B cell (primary cell): ENCODE data around the gene COL26A1. TPM values are rescaled to one million over a fixed set of nuclear protein-coding genes. Genes with fewer than 3 reads are reported as not detected.

Experiments
- ATAC-seq: fragments of 200-7000 bp; cut with Tn5 transposase; one replicate; pipeline ENCODE4 v1.10.0; 2021; ENCODE audit warnings: low read depth, mild to moderate bottlenecking, moderate number of reproducible peaks, moderate library complexity
- CTCF ChIA-PET: fragments of 350-600 bp; sonication (Branson Sonifier 250); formaldehyde crosslinking; loops from one replicate; lab custom pipeline; 2021; ENCODE audit warnings: antibody characterized with exemption, inconsistent platforms; lab: Charles Lee
- POLR2A ChIA-PET: fragments of 350-600 bp; sonication (Branson Sonifier 250); formaldehyde crosslinking; loops from one replicate; lab custom pipeline; 2021; ENCODE audit warnings: antibody characterized with exemption; lab: Charles Lee
- DNase-seq: peaks from one replicate; pipeline ENCODE4 v3.0.0; 2013
- H2AFZ ChIP-seq: 2 replicates; pipeline ENCODE4 v1.6.1; 2012; ENCODE audit warnings: mild to moderate bottlenecking, low read depth, low read length; ENCODE audit not compliant: insufficient read depth, poor library complexity, severe bottlenecking
- H3K27ac ChIP-seq, 2 donors: 1 replicate in 1 of 2; 2 replicates in 1 of 2; pipeline ENCODE4 v1.5.1; 2012 to 2013; ENCODE audit warnings: low read length in 2 of 2, mild to moderate bottlenecking in 2 of 2, moderate library complexity in 1 of 2
- H3K27me3 ChIP-seq, 4 experiments: fragments of 200-600 bp in 1 of 4; sonication (generic) in 1 of 4; replicated peaks in 1 of 4; 1 replicate in 2 of 4; 2 replicates in 2 of 4; pipeline versions ENCODE4 v1.6.1 to v1.7.0; 2013 to 2016; ENCODE audit warnings: low read length in 3 of 4, mild to moderate bottlenecking in 2 of 4, mixed read lengths in 1 of 4, moderate library complexity in 1 of 4; ENCODE audit not compliant: insufficient read depth in 4 of 4, control insufficient read depth in 3 of 4; ENCODE audit errors: control extremely low read depth in 1 of 4
- H3K36me3 ChIP-seq, 2 experiments: replicated peaks in 1 of 2; 1 replicate in 1 of 2; 2 replicates in 1 of 2; pipeline versions ENCODE4 v1.6.1 to v1.7.1; 2013; ENCODE audit warnings: low read length in 1 of 2; ENCODE audit not compliant: insufficient read depth in 2 of 2, control insufficient read depth in 1 of 2; ENCODE audit errors: control extremely low read depth in 1 of 2, extremely low read depth in 1 of 2
- H3K4me1 ChIP-seq, 2 donors: fragments of 200-600 bp in 1 of 2; sonication (generic) in 1 of 2; 1 replicate in 1 of 2; 2 replicates in 1 of 2; pipeline versions ENCODE4 v1.5.1 to v1.6.1; 2013 to 2017; ENCODE audit warnings: low read length in 2 of 2; ENCODE audit not compliant: control insufficient read depth in 2 of 2, insufficient read depth in 2 of 2
- H3K4me2 ChIP-seq: replicated peaks from 2 replicates; pipeline ENCODE3; 2012; ENCODE audit warnings: mild to moderate bottlenecking, low read depth, low read length; ENCODE audit not compliant: poor library complexity, severe bottlenecking
- H3K4me3 ChIP-seq, 5 experiments: fragments of 200-600 bp in 1 of 5; sonication (generic) in 1 of 5; 1 replicate in 3 of 5; 2 replicates in 2 of 5; pipeline versions ENCODE4 v1.5.1 to v1.7.0; 2011 to 2016; ENCODE audit warnings: low read length in 4 of 5, mild to moderate bottlenecking in 4 of 5, low read depth in 2 of 5, control low read depth in 1 of 5, moderate library complexity in 1 of 5; ENCODE audit not compliant: insufficient read depth in 1 of 5; ENCODE audit errors: control extremely low read depth in 1 of 5, extremely low read depth in 1 of 5
- H3K79me2 ChIP-seq: fragments of 200-600 bp; sonication (generic); one replicate; pipeline ENCODE4 v1.6.0; 2016; ENCODE audit warnings: low read length; ENCODE audit not compliant: control insufficient read depth, insufficient read depth
- H3K9ac ChIP-seq: fragments of 200-600 bp; sonication (generic); 2 replicates; pipeline ENCODE4 v1.6.1; 2017; ENCODE audit warnings: mild to moderate bottlenecking, low read length, moderate library complexity
- H3K9me3 ChIP-seq, 3 donors: one replicate each; pipeline versions ENCODE4 v1.6.1 to v1.7.1; 2013; ENCODE audit warnings: low read length in 2 of 3; ENCODE audit not compliant: control insufficient read depth in 2 of 3, insufficient read depth in 1 of 3; ENCODE audit errors: control extremely low read depth in 1 of 3
- H4K20me1 ChIP-seq: 2 replicates; pipeline ENCODE4 v1.6.0; 2012; ENCODE audit warnings: mild to moderate bottlenecking, low read length; ENCODE audit not compliant: insufficient read depth, control insufficient read depth, poor library complexity, severe bottlenecking
- H3K27ac Mint-ChIP-seq: one replicate; pipeline ENCODE4 v1.8.0; 2021; ENCODE audit warnings: mixed read lengths
- H3K27me3 Mint-ChIP-seq: one replicate; pipeline ENCODE4 v1.8.0; 2021; ENCODE audit warnings: mixed read lengths
- H3K4me1 Mint-ChIP-seq: one replicate; pipeline ENCODE4 v1.8.0; 2021; ENCODE audit warnings: mixed read lengths
- H3K4me3 Mint-ChIP-seq: one replicate; pipeline ENCODE4 v1.8.0; 2021; ENCODE audit warnings: mixed read lengths
- H3K9me3 Mint-ChIP-seq: one replicate; pipeline ENCODE4 v1.8.0; 2022; ENCODE audit warnings: mixed read lengths; ENCODE audit not compliant: insufficient read depth
- EZH2 ChIP-seq: IDR thresholded peaks from 2 replicates; pipeline ENCODE4 v1.6.1; 2012; ENCODE audit warnings: borderline replicate concordance, low read depth, mild to moderate bottlenecking, moderate library complexity, low read length; ENCODE audit not compliant: insufficient read depth, poor library complexity, severe bottlenecking
- WGBS: methylation state at CpG from one replicate; pipeline ENCODE4 v1.1.5; 2013; ENCODE audit warnings: missing lambda C conversion rate; ENCODE audit not compliant: insufficient coverage; 5-methylcytosine and 5-hydroxymethylcytosine counted together
- intact Hi-C: fragments of 100-400 bp; cut with micrococcal nuclease; formaldehyde crosslinking; loops from one replicate; pipeline ENCODE4 v1.10.0; 2022
- polyA plus RNA-seq: library from polyadenylated mRNA; depleted of rRNA; stranded (reverse); fragments of >200 nt; gene quantifications from 2 replicates; pipeline ENCODE4 v1.2.3, GENCODE V29; 2012
- total RNA-seq, 2 donors: library from RNA; stranded (reverse); fragments of 120-200 nt in 1 of 2; gene quantifications; 1 replicate in 1 of 2; 2 replicates in 1 of 2; pipeline versions ENCODE4 v1.2.3 to v1.2.4, GENCODE V29; 2013 to 2022
- TF ChIP-seq, protein P1 (sequence below): fragments of 200-600 bp; IDR thresholded peaks from one replicate; pipeline ENCODE4 v1.8.0; 2022; ENCODE audit warnings: antibody characterized with exemption, mild to moderate bottlenecking

COL26A1 gene
- total and polyA plus RNA-seq, 2 donors (not counting 1 experiment from before 2014, with no cell fraction given): not detected

DNA sequence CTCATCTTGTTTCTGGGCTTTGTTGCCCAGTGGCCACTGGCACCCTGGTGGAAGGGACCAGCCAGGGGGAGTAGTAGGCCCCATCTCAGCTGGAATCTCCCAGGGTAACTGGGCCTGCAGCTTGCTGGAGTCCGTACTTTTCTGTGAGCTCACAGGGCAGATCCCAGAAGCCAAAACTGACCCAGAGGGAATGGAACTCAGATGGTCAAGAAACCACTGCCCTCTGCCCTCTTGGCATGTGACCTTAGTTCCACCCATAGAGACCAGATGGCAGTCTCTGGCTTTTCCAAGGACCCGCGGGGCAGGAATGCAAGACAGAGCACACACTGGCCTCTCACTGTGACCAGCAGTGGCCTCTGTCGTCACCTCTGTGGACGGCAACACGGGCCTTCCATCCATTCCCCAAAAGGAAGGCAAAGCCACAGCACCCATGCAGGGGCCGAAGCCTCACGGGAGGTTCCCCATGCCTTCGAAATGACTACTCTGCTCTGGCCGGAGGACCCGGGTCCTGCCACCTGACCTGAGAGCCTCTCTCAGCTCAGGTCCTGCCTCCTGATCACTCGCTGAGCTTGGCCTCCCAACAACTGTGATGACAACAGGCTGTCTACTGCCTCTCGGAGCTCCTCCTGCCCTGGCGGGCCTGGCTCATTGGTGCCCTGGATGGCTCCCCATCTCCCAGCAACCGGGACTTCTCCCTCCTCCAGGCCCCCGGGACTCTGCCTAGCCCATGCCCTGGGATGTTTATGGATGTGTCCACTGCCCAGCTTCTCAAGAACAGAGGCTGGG lies 236.5 kb downstream of the COL26A1 start:
- no peak overlapping the region for H3K4me3 ChIP-seq
- DNase-seq (no peak), ATAC-seq (no peak)
- no peak for TF ChIP-seq EZH2
- TF ChIP-seq, protein P1, sequence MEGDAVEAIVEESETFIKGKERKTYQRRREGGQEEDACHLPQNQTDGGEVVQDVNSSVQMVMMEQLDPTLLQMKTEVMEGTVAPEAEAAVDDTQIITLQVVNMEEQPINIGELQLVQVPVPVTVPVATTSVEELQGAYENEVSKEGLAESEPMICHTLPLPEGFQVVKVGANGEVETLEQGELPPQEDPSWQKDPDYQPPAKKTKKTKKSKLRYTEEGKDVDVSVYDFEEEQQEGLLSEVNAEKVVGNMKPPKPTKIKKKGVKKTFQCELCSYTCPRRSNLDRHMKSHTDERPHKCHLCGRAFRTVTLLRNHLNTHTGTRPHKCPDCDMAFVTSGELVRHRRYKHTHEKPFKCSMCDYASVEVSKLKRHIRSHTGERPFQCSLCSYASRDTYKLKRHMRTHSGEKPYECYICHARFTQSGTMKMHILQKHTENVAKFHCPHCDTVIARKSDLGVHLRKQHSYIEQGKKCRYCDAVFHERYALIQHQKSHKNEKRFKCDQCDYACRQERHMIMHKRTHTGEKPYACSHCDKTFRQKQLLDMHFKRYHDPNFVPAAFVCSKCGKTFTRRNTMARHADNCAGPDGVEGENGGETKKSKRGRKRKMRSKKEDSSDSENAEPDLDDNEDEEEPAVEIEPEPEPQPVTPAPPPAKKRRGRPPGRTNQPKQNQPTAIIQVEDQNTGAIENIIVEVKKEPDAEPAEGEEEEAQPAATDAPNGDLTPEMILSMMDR: no peak
- WGBS: 94% methylated on average over 14 of the region's 16 CpGs
- no peak overlapping the region for H3K27ac ChIP-seq
- Mint-ChIP-seq H3K4me3 (no peak overlapping the region), H3K4me1 (no peaks in the 10 kb centered on the region), H3K27ac (no peak overlapping the region), H3K27me3 (no peaks in the 10 kb centered on the region), H3K9me3 (no peaks in the 10 kb centered on the region)
- ChIA-PET CTCF (interaction anchor here (1.0 to 1.7 kb wide), 4 partner anchors 218 to 674 kb away, joined by 3 read pairs; partner anchors contain the start of gene CUX1), POLR2A (no interaction called here)
- peaks cover 0 to 4% (median 0%) of the 10 kb centered on the region in 4 experiments for H3K27me3 ChIP-seq
- no peaks in the 10 kb centered on the region for H3K9me3 ChIP-seq
- H2AFZ ChIP-seq: no peak overlapping the region
- intact Hi-C loops: no loop called here
- no peak overlapping the region for H3K9ac ChIP-seq
- no peaks in the 10 kb centered on the region for H4K20me1 ChIP-seq
- H3K4me2 ChIP-seq: no peak overlapping the region
- H3K36me3 ChIP-seq: no peaks in the 10 kb centered on the region
- no peaks in the 10 kb centered on the region for H3K79me2 ChIP-seq
- peaks cover 0 to 5% of the 10 kb centered on the region in 2 donors for H3K4me1 ChIP-seq

DNA sequence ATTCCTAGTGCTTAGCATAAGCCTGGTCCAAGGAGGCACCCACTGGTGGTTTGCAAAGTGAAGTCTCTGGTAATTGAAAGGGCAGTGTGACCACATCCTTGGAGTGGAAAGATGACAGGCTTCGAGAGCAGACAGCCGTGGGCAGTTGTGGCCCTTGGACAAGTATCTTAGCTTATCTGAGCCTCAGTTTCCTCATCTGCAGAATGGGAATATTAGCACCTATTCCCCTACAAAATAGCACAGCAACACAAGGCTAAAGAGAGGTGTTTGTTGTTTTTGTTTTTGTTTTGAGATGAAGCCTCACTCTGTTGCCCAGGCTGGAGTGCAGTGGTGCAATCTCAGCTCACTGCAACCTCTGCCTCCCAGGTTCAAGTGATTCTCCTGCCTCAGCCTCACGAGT lies 237.1 kb downstream of the COL26A1 start:
- H3K9me3 ChIP-seq: no peaks in the 10 kb centered on the region
- no peak overlapping the region for H2AFZ ChIP-seq
- no peak overlapping the region for H3K9ac ChIP-seq
- H3K4me3 ChIP-seq: no peak overlapping the region
- no peaks in the 10 kb centered on the region for H3K4me1 Mint-ChIP-seq
- no peak overlapping the region for H3K27ac ChIP-seq
- ChIA-PET CTCF (interaction anchor here (1.2 to 1.7 kb wide), 2 partner anchors 667 to 673 kb away, joined by 3 read pairs; no protein-coding TSS in a partner anchor), POLR2A (no interaction called here)
- H3K27me3 Mint-ChIP-seq: no peaks in the 10 kb centered on the region
- no peak overlapping the region for H3K27ac Mint-ChIP-seq
- no peak for DNase-seq
- H3K36me3 ChIP-seq: no peaks in the 10 kb centered on the region
- H4K20me1 ChIP-seq: no peaks in the 10 kb centered on the region
- no peak for ATAC-seq
- H3K9me3 Mint-ChIP-seq: no peaks in the 10 kb centered on the region
- no peaks in the 10 kb centered on the region for H3K79me2 ChIP-seq
- no peak overlapping the region for H3K4me3 Mint-ChIP-seq
- TF ChIP-seq, protein P1: no peak
- no peak for TF ChIP-seq EZH2
- intact Hi-C loops: no loop called here
- H3K4me2 ChIP-seq: no peak overlapping the region
- H3K4me1 ChIP-seq: peaks cover 0 to 5% of the 10 kb centered on the region in 2 donors
- H3K27me3 ChIP-seq: peaks cover 0 to 4% (median 0%) of the 10 kb centered on the region in 4 experiments
- no CpG with 5 or more reads among the region's 3 CpGs for WGBS
